CD4-positive, alpha-beta T cell treated with Interleukin-12 subunit alpha and Interleukin-12 subunit beta, for 1 hour (primary cell): ENCODE results near the gene VCAN.
A peak's percentile ranks its signal among the peaks of the same experiment; 100 is the strongest.

Source experiments
- DNase-seq: peaks from one replicate; pipeline ENCODE4 v3.0.0-alpha.2; 2020

VCAN gene

GRCh38 chr5:83540783-83541182, 69.2 kb downstream of the VCAN start:
- no peak for DNase-seq

GRCh38 chr5:83542839-83543238, 71.3 kb downstream of the VCAN start:
- DNase-seq: no peak

- DNase-seq: no peak
Observed at GRCh38 chr5:83543898-83544297, 72.4 kb downstream of the VCAN start.

GRCh38 chr5:83547161-83547560, 75.6 kb downstream of the VCAN start:
- DNase-seq: no peak

- no peak for DNase-seq
Observed at GRCh38 chr5:83547889-83548288, 76.3 kb downstream of the VCAN start.

GRCh38 chr5:83548581-83548980, 77.0 kb downstream of the VCAN start:
- no peak for DNase-seq

GRCh38 chr5:83549076-83549475, 77.5 kb downstream of the VCAN start:
- DNase-seq: no peak

GRCh38 chr5:83549674-83550073, 78.1 kb downstream of the VCAN start:
- DNase-seq: no peak

- no peak for DNase-seq
Observed at GRCh38 chr5:83551821-83552220, 80.3 kb downstream of the VCAN start.

- DNase-seq: no peak
Observed at GRCh38 chr5:83552275-83552674, 80.7 kb downstream of the VCAN start.

- DNase-seq: no peak
Observed at GRCh38 chr5:83553000-83553486, 81.5 kb downstream of the VCAN start.

- DNase-seq: no peak
Observed at GRCh38 chr5:83554133-83554532, 82.6 kb downstream of the VCAN start.

GRCh38 chr5:83554686-83555085, 83.1 kb downstream of the VCAN start:
- DNase-seq: no peak

GRCh38 chr5:83555263-83555662, 83.7 kb downstream of the VCAN start:
- DNase-seq: no peak

- no peak for DNase-seq
Observed at GRCh38 chr5:83556190-83556589, 84.6 kb downstream of the VCAN start.

GRCh38 chr5:83559118-83559785, 87.7 kb downstream of the VCAN start:
- DNase-seq: no peak

- DNase-seq: no peak
Observed at GRCh38 chr5:83562071-83562606, 90.6 kb downstream of the VCAN start.

- DNase-seq: no peak
Observed at GRCh38 chr5:83562791-83563557, 91.4 kb downstream of the VCAN start.

- DNase-seq: no peak
Observed at GRCh38 chr5:83563631-83564030, 92.1 kb downstream of the VCAN start.

- peak; percentile 39 for DNase-seq
Observed at GRCh38 chr5:83564069-83564749, 92.7 kb downstream of the VCAN start.

- DNase-seq: no peak
Observed at GRCh38 chr5:83567741-83568140, 96.2 kb downstream of the VCAN start.

- no peak for DNase-seq
Observed at GRCh38 chr5:83568186-83568585, 96.6 kb downstream of the VCAN start.

- no peak for DNase-seq
Observed at GRCh38 chr5:83570916-83571315, 99.4 kb downstream of the VCAN start.

GRCh38 chr5:83572271-83572670, 100.7 kb downstream of the VCAN start:
- DNase-seq: no peak
